Mesenchymal stem cell (in vitro differentiated cells and primary cell): ENCODE data around the gene PLCG2.

Source experiments
- DNase-seq: peaks from one replicate; pipeline ENCODE4 v3.0.0-alpha.2; 2013
- H2AFZ ChIP-seq: one replicate; pipeline ENCODE4 v1.6.1; 2013; ENCODE audit warnings: low read depth, mild to moderate bottlenecking, control low read depth, inconsistent platforms, low read length, moderate library complexity
- H2AK5ac ChIP-seq: 2 replicates; pipeline ENCODE4 v1.6.1; 2013; ENCODE audit warnings: low read length, moderate library complexity, mild to moderate bottlenecking, inconsistent platforms; ENCODE audit not compliant: severe bottlenecking
- H2BK120ac ChIP-seq: one replicate; pipeline ENCODE4 v1.6.1; 2013; ENCODE audit warnings: low read depth, mild to moderate bottlenecking, inconsistent platforms, low read length, moderate library complexity
- H2BK12ac ChIP-seq, 2 experiments: one replicate each; pipeline ENCODE4 v1.6.1; 2013; ENCODE audit warnings: inconsistent platforms in 2 of 2, low read length in 2 of 2, mild to moderate bottlenecking in 2 of 2, moderate library complexity in 2 of 2, control low read depth in 1 of 2
- H2BK15ac ChIP-seq: one replicate; pipeline ENCODE4 v1.6.1; 2013; ENCODE audit warnings: mild to moderate bottlenecking, low read depth, inconsistent platforms; ENCODE audit not compliant: poor library complexity, severe bottlenecking
- H2BK5ac ChIP-seq: 2 replicates; pipeline ENCODE4 v1.6.1; 2013; ENCODE audit warnings: low read depth, mild to moderate bottlenecking, low read length, control low read depth, inconsistent platforms; ENCODE audit not compliant: poor library complexity, severe bottlenecking
- H3K14ac ChIP-seq, 2 experiments: one replicate each; pipeline ENCODE4 v1.6.1; 2013; ENCODE audit warnings: inconsistent platforms in 2 of 2, low read length in 2 of 2, control low read depth in 1 of 2, mild to moderate bottlenecking in 1 of 2, moderate library complexity in 1 of 2
- H3K18ac ChIP-seq, 2 experiments: one replicate each; pipeline ENCODE4 v1.6.1; 2013; ENCODE audit warnings: inconsistent platforms in 2 of 2, low read length in 2 of 2, control low read depth in 1 of 2, low read depth in 1 of 2, mild to moderate bottlenecking in 1 of 2
- H3K23ac ChIP-seq, 2 experiments: one replicate each; pipeline ENCODE4 v1.6.1; 2013; ENCODE audit warnings: inconsistent platforms in 2 of 2, low read length in 2 of 2, mild to moderate bottlenecking in 2 of 2, moderate library complexity in 2 of 2, control low read depth in 1 of 2
- H3K27ac ChIP-seq: 2 replicates; pipeline ENCODE4 v1.5.1; 2013; ENCODE audit warnings: mild to moderate bottlenecking, moderate library complexity, low read length, control low read depth, inconsistent platforms; ENCODE audit not compliant: poor library complexity, severe bottlenecking
- H3K27me3 ChIP-seq, 2 experiments: 2 replicates each; pipeline versions ENCODE4 v1.6.1 to v1.7.0; 2013; ENCODE audit warnings: low read length in 2 of 2, mild to moderate bottlenecking in 2 of 2, moderate library complexity in 2 of 2, control low read depth in 1 of 2, inconsistent platforms in 1 of 2; ENCODE audit not compliant: control insufficient read depth in 1 of 2, insufficient read depth in 1 of 2
- H3K36me3 ChIP-seq, 2 experiments: 2 replicates each; pipeline versions ENCODE4 v1.6.1 to v1.7.0; 2013; ENCODE audit warnings: low read length in 2 of 2, control low read depth in 1 of 2, inconsistent platforms in 1 of 2, low read depth in 1 of 2, mild to moderate bottlenecking in 1 of 2; ENCODE audit not compliant: insufficient read depth in 2 of 2, control insufficient read depth in 1 of 2
- H3K4ac ChIP-seq, 2 experiments: one replicate each; pipeline ENCODE4 v1.6.1; 2013; ENCODE audit warnings: inconsistent platforms in 2 of 2, low read length in 2 of 2, mild to moderate bottlenecking in 2 of 2, moderate library complexity in 2 of 2, control low read depth in 1 of 2, low read depth in 1 of 2
- H3K4me1 ChIP-seq: 2 replicates; pipeline ENCODE4 v1.6.1; 2013; ENCODE audit warnings: low read depth, low read length, control low read depth; ENCODE audit not compliant: control insufficient read depth, insufficient read depth
- H3K4me2 ChIP-seq: 2 replicates; pipeline ENCODE4 v1.6.1; 2013; ENCODE audit warnings: low read length, mild to moderate bottlenecking, inconsistent platforms; ENCODE audit not compliant: poor library complexity, severe bottlenecking
- H3K4me3 ChIP-seq, 2 experiments: 2 replicates each; pipeline versions ENCODE4 v1.5.1 to v1.7.0; 2013; ENCODE audit warnings: low read length in 2 of 2, mild to moderate bottlenecking in 2 of 2, control low read depth in 1 of 2, low read depth in 1 of 2; ENCODE audit not compliant: insufficient read depth in 1 of 2
- H3K79me1 ChIP-seq: replicated peaks from 2 replicates; pipeline ENCODE4 v1.6.1; 2013; ENCODE audit warnings: mild to moderate bottlenecking, control low read depth, low read length, inconsistent platforms; ENCODE audit not compliant: poor library complexity, severe bottlenecking
- H3K9ac ChIP-seq: 2 replicates; pipeline ENCODE4 v1.7.0; 2013; ENCODE audit warnings: mild to moderate bottlenecking, low read length, moderate library complexity
- H3K9me3 ChIP-seq: 2 replicates; pipeline ENCODE4 v1.7.0; 2013; ENCODE audit warnings: mild to moderate bottlenecking, low read length; ENCODE audit not compliant: control insufficient read depth
- H4K8ac ChIP-seq: one replicate; pipeline ENCODE4 v1.6.1; 2013; ENCODE audit warnings: inconsistent platforms, mild to moderate bottlenecking, low read length, moderate library complexity
- H4K91ac ChIP-seq: one replicate; pipeline ENCODE4 v1.6.1; 2013; ENCODE audit warnings: mild to moderate bottlenecking, low read length, inconsistent platforms
- WGBS: methylation state at CpG from one replicate; pipeline ENCODE4 v1.1.7; 2013; ENCODE audit warnings: mixed read lengths; 5-methylcytosine and 5-hydroxymethylcytosine counted together

PLCG2 gene

DNA sequence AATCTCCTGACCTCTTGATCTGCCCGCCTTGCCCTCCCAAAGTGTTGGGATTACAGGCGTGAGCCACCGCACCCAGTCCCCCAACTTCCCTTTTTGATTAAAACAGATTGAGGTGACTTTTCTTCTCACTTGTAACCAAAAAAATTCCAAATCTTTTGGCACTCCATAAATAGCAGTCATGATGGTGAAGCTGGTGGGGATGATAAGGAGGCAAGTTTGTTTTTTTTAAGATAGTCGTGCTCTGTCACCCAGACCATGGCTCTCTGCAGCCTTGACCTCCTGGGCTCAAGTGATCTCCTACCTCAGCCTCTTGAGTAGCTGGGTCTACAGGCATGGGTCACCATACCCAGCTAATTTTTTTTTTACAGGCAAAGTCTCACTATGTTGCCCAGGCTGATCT, 34.7 kb upstream of the PLCG2 start:
- H3K36me3 ChIP-seq, result no peaks in the 10 kb centered on the region

DNA sequence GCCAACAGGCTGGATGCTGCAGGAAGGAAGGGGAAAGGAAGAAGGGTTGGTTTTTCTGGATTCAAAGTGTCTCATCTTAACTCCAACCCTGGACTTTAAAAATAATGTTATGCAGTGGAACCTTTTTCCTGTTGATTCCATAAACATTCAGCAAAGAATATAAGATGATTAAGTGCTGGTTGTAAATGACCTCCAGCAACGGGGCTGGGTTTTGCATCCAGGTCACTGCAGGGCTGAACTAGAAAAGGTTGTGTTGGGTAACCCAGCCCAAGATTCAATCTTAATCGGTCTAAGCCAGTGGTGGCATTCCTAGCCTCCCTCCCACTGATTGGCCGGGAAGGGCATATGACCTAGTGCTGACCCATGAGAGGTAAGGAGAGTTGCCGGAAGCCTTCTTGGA, 34.2 kb upstream of the PLCG2 start:
- Histone ChIP-seq H3K4me1 (peaks cover 4% of the 10 kb centered on the region), H3K4me2 (no peak overlapping the region), H3K27ac (no peak overlapping the region), H2AK5ac (no peak overlapping the region), H3K18ac (no peak overlapping the region), H4K91ac (no peak overlapping the region), H2BK15ac (no peak overlapping the region), H3K4me3 (no peak overlapping the region), H3K79me1 (no peaks in the 10 kb centered on the region), H2BK12ac (no peak overlapping the region), H3K9ac (no peak overlapping the region), H2BK120ac (no peak overlapping the region), H3K14ac (no peak overlapping the region), H3K9me3 (no peaks in the 10 kb centered on the region), H4K8ac (peak overlapping the region; percentile 20), H2BK5ac (no peak overlapping the region), H3K27me3 (peaks cover 10 to 13% of the 10 kb centered on the region in 2 experiments), H3K23ac (no peak overlapping the region), H2AFZ (no peak overlapping the region), H3K4ac (no peak overlapping the region), H3K36me3 (no peaks in the 10 kb centered on the region)
- no peak for DNase-seq
- WGBS, result 89% methylated on average over 4 of the region's 4 CpGs

More for the DNA sequence above, 34.7 kb upstream of the PLCG2 start:
- no peak overlapping the region for H4K91ac ChIP-seq
- no peak overlapping the region for H2BK12ac ChIP-seq
- no peak overlapping the region for H3K14ac ChIP-seq
- no peak overlapping the region for H2BK120ac ChIP-seq
- 93% methylated on average over 4 of the region's 4 CpGs for WGBS
- no peak overlapping the region for H3K18ac ChIP-seq
- no peak overlapping the region for H3K4me3 ChIP-seq
- H3K4me1 ChIP-seq, result peaks cover 4% of the 10 kb centered on the region
- no peak overlapping the region for H4K8ac ChIP-seq
- H3K27ac ChIP-seq, result no peak overlapping the region
- no peak overlapping the region for H3K4me2 ChIP-seq
- no peaks in the 10 kb centered on the region for H3K79me1 ChIP-seq
- no peak overlapping the region for H2AFZ ChIP-seq
- peaks cover 10 to 13% of the 10 kb centered on the region in 2 experiments for H3K27me3 ChIP-seq
- no peak overlapping the region for H2BK5ac ChIP-seq
- H3K9me3 ChIP-seq, result no peaks in the 10 kb centered on the region
- no peak overlapping the region for H3K9ac ChIP-seq
- H2AK5ac ChIP-seq, result no peak overlapping the region
- no peak for DNase-seq
- H3K23ac ChIP-seq, result no peak overlapping the region
- no peak overlapping the region for H2BK15ac ChIP-seq
- no peak overlapping the region for H3K4ac ChIP-seq

- Histone ChIP-seq H2BK120ac (no peak overlapping the region), H4K91ac (peak overlapping the region; percentile 59), H3K79me1 (no peaks in the 10 kb centered on the region), H3K18ac (peak overlapping the region in 1 of 2 experiments; percentile 22), H2BK12ac (no peak overlapping the region), H3K4me1 (peaks cover 4% of the 10 kb centered on the region), H2AK5ac (peak overlapping the region; percentile 2), H3K27me3 (peaks cover 10 to 13% of the 10 kb centered on the region in 2 experiments), H4K8ac (peak overlapping the region; percentile 100), H3K4me3 (peak overlapping the region; percentile 27 to 71), H3K36me3 (no peaks in the 10 kb centered on the region), H2AFZ (peak overlapping the region; percentile 85), H3K4ac (peak overlapping the region; percentile 44 to 67), H3K4me2 (peak overlapping the region; percentile 79), H3K23ac (no peak overlapping the region), H3K27ac (no peak overlapping the region), H2BK5ac (no peak overlapping the region), H2BK15ac (no peak overlapping the region), H3K9me3 (no peaks in the 10 kb centered on the region), H3K14ac (no peak overlapping the region), H3K9ac (no peak overlapping the region)
- 41% methylated on average over 28 of the region's 33 CpGs for WGBS
- DNase-seq, result peak; percentile 43
These were observed 33.2 kb upstream of the PLCG2 start for GRCh38 chr16:81745704-81746558.

GRCh38 chr16:81746566-81746965, 32.5 kb upstream of the PLCG2 start:
- peaks cover 10 to 13% of the 10 kb centered on the region in 2 experiments for H3K27me3 ChIP-seq
- H3K4ac ChIP-seq, result no peak overlapping the region
- H3K4me3 ChIP-seq, result peak overlapping the region in 1 of 2 experiments; percentile 71
- no peak overlapping the region for H2BK12ac ChIP-seq
- no peaks in the 10 kb centered on the region for H3K79me1 ChIP-seq
- no peak overlapping the region for H3K27ac ChIP-seq
- no peak overlapping the region for H4K91ac ChIP-seq
- peaks cover 4% of the 10 kb centered on the region for H3K4me1 ChIP-seq
- H2BK15ac ChIP-seq, result no peak overlapping the region
- no peak overlapping the region for H3K14ac ChIP-seq
- H2AK5ac ChIP-seq, result no peak overlapping the region
- no peak overlapping the region for H2AFZ ChIP-seq
- H2BK120ac ChIP-seq, result no peak overlapping the region
- H3K4me2 ChIP-seq, result peak overlapping the region; percentile 79
- H3K9ac ChIP-seq, result no peak overlapping the region
- H3K9me3 ChIP-seq, result no peaks in the 10 kb centered on the region
- 72% methylated on average over 5 of the region's 5 CpGs for WGBS
- DNase-seq, result no peak
- H3K36me3 ChIP-seq, result no peaks in the 10 kb centered on the region
- peak overlapping the region; percentile 50 for H4K8ac ChIP-seq
- H3K23ac ChIP-seq, result no peak overlapping the region
- no peak overlapping the region for H3K18ac ChIP-seq
- H2BK5ac ChIP-seq, result no peak overlapping the region
